GM23248 (cell line): ENCODE results near the gene PCTP.

Experiments
- EZH2 ChIP-seq: fragments of 200-600 bp; sonication (generic); IDR thresholded peaks from 2 replicates; pipeline ENCODE4 v1.6.1; 2018; ENCODE audit warnings: antibody characterized with exemption, mild to moderate bottlenecking; ENCODE audit not compliant: insufficient read depth, poor library complexity, severe bottlenecking
- EZH2phosphoT487 ChIP-seq: fragments of 200-600 bp; sonication (generic); IDR thresholded peaks from 2 replicates; pipeline ENCODE4 v1.6.1; 2018; ENCODE audit warnings: antibody characterized with exemption, moderate library complexity, mild to moderate bottlenecking, low read depth; ENCODE audit not compliant: insufficient read depth

GRCh38 chr17:55717432-55717831 lies 33.4 kb upstream of the PCTP start:
- no peak for TF ChIP-seq EZH2phosphoT487
- no peak for TF ChIP-seq EZH2
